ENCODE measurements around the gene CAVIN2. TPM values are rescaled to one million over a fixed set of nuclear protein-coding genes. Genes with fewer than 3 reads are reported as not detected.
A peak's percentile ranks its signal among the peaks of the same experiment; 100 is the strongest.

The CAVIN2 gene
- total and polyA plus RNA-seq, 4 donors = 55.1 to 160 (median 104) TPM

DNA sequence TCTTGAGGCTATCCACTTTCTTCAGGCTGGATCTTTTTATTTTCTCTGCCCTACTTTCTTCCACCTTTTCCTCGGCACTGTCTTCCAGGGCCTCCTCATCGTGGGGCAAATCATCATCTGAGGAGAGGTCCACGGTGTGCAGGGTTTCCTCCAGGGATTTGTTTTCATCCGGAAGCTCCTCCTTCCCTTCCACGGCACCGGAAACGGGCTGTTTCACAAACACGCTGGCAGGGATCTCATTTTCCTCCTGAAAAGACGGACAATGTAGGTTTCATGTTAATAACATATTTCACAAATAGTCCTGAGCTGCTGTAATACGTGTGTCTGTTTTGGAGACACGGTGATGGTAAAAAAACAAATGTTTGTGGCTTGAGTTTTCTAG, 10.4 kb downstream of the CAVIN2 start:
- H3K27ac ChIP-seq (ENCODE audit: low read depth in 1 of 2, low read length in 1 of 2) = peak overlapping the region in 1 of 2 donors; percentile 92
- WGBS, 2 donors = 70 to 73% methylated on average over 11 of the region's 11 CpGs

GRCh38 chr2:191835539-191836350, 11.1 kb downstream of the CAVIN2 start:
- Histone ChIP-seq H3K4me3 (no peak overlapping the region), H3K9me3 (ENCODE audit: control insufficient read depth in 4 of 4, insufficient read depth in 3 of 4, low read length in 3 of 4) (no peaks in the 10 kb centered on the region), H3K4me1 (ENCODE audit: control insufficient read depth in 5 of 5, insufficient read depth in 5 of 5, low read length in 5 of 5) (peaks cover 0 to 28% (median 8%) of the 10 kb centered on the region in 5 donors), H3K9ac (ENCODE audit: insufficient read depth in 1 of 2, low read length in 2 of 2) (no peak overlapping the region), H3K27me3 (ENCODE audit: control insufficient read depth in 3 of 3, insufficient read depth in 3 of 3, low read length in 2 of 3) (no peaks in the 10 kb centered on the region), H3K27ac (ENCODE audit: low read depth in 1 of 2, low read length in 1 of 2) (no peak overlapping the region), H3K36me3 (ENCODE audit: control insufficient read depth in 4 of 4, insufficient read depth in 4 of 4, low read length in 4 of 4) (peaks cover 0 to 8% (median 2%) of the 10 kb centered on the region in 4 donors)
- 93 to 96% methylated on average over 28 of the region's 28 CpGs for WGBS, 2 donors
- DNase-seq (no peak), ATAC-seq (ENCODE audit: insufficient read depth, low FRiP score) (no peak)
- TF ChIP-seq CTCF (IDR thresholded peaks at IDR 0.05; ENCODE audit: control extremely low read depth, extremely low read depth) = no peak

More for the DNA sequence above, 10.4 kb downstream of the CAVIN2 start:
- Histone ChIP-seq H3K4me1 (ENCODE audit: control insufficient read depth in 5 of 5, insufficient read depth in 5 of 5, low read length in 5 of 5) (peaks cover 0 to 28% (median 8%) of the 10 kb centered on the region in 5 donors), H3K27me3 (ENCODE audit: control insufficient read depth in 3 of 3, insufficient read depth in 3 of 3, low read length in 2 of 3) (no peaks in the 10 kb centered on the region), H3K9ac (ENCODE audit: insufficient read depth in 1 of 2, low read length in 2 of 2) (no peak overlapping the region), H3K9me3 (ENCODE audit: control insufficient read depth in 4 of 4, insufficient read depth in 3 of 4, low read length in 3 of 4) (no peaks in the 10 kb centered on the region), H3K4me3 (no peak overlapping the region), H3K36me3 (ENCODE audit: control insufficient read depth in 4 of 4, insufficient read depth in 4 of 4, low read length in 4 of 4) (peaks cover 0 to 8% (median 2%) of the 10 kb centered on the region in 4 donors)
- ATAC-seq (ENCODE audit: insufficient read depth, low FRiP score) (no peak), DNase-seq (no peak)
- no peak for TF ChIP-seq CTCF (IDR thresholded peaks at IDR 0.05; ENCODE audit: control extremely low read depth, extremely low read depth)

DNA sequence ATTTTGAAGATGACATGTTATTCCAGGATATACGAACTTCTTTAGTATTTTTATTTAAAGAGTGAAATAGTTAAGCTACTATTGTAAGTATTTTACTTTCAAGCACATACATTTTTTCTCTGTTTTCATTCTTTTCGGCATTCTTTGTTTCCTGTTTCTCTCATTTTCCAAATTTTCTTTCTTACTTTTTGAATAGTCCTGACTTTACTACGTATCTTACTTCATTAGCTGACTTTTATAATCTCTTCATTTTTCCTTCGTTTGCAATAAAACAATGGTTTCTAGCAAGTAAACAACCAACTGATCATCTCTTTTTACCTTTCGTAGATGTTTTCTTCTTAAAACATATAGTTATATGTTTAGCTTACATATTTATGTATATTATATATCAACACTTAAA, 11.8 kb downstream of the CAVIN2 start:
- no peak for ATAC-seq (ENCODE audit: insufficient read depth, low FRiP score)
- peaks cover 0 to 8% (median 2%) of the 10 kb centered on the region in 4 donors for H3K36me3 ChIP-seq (ENCODE audit: control insufficient read depth in 4 of 4, insufficient read depth in 4 of 4, low read length in 4 of 4)
- 90% methylated on average over 5 of the region's 5 CpGs for WGBS, 2 donors
- no peaks in the 10 kb centered on the region for H3K27me3 ChIP-seq (ENCODE audit: control insufficient read depth in 3 of 3, insufficient read depth in 3 of 3, low read length in 2 of 3)
- H3K4me3 ChIP-seq = no peak overlapping the region
- no peak overlapping the region for H3K9ac ChIP-seq (ENCODE audit: insufficient read depth in 1 of 2, low read length in 2 of 2)
- no peak for DNase-seq
- no peaks in the 10 kb centered on the region for H3K9me3 ChIP-seq (ENCODE audit: control insufficient read depth in 4 of 4, insufficient read depth in 3 of 4, low read length in 3 of 4)
- H3K4me1 ChIP-seq (ENCODE audit: control insufficient read depth in 5 of 5, insufficient read depth in 5 of 5, low read length in 5 of 5) = peaks cover 0 to 28% (median 8%) of the 10 kb centered on the region in 5 donors
- no peak for TF ChIP-seq CTCF (IDR thresholded peaks at IDR 0.05; ENCODE audit: control extremely low read depth, extremely low read depth)
- H3K27ac ChIP-seq (ENCODE audit: low read depth in 1 of 2, low read length in 1 of 2) = no peak overlapping the region

All from lung (tissue), 12 donors.